Transverse colon (tissue), 3 donors: ENCODE results near the gene ABL2.

Experiments
- CTCF ChIP-seq, 5 experiments: fragments of 200-600 bp in 3 of 5; fragments of 450-650 bp in 2 of 5; sonication (generic) in 3 of 5; IDR thresholded peaks; 1 replicate in 2 of 5; 2 replicates in 3 of 5; pipeline ENCODE4 v1.5.1; 2016 to 2017; ENCODE audit warnings: antibody characterized with exemption in 5 of 5, inconsistent platforms in 3 of 5, mild to moderate bottlenecking in 2 of 5, moderate library complexity in 1 of 5
- EP300 ChIP-seq: sonication (generic); formaldehyde crosslinking; IDR thresholded peaks from one replicate; pipeline ENCODE4 v1.6.1; 2017; ENCODE audit warnings: antibody characterized with exemption, low read depth

- TF ChIP-seq CTCF (IDR thresholded peaks at IDR 0.05) (no peak), EP300 (no peak)
Observed at GRCh38 chr1:179087665-179088064, 141.8 kb downstream of the ABL2 start.
